Gastrocnemius medialis (tissue), 4 donors: ENCODE results near the gene ADAM22. TPM values are rescaled to one million over a fixed set of nuclear protein-coding genes. Genes with fewer than 3 reads are reported as not detected.

Experiments used
- ATAC-seq, 2 donors: fragments of 150-250 bp; one replicate each; pipeline ENCODE4 v1.9.1; 2016
- DNase-seq, 2 donors: peaks; one replicate each; pipeline ENCODE4 v3.0.0-alpha.2; 2019
- H3K27ac ChIP-seq, 4 donors: fragments of 200-600 bp; sonication (generic); 1 replicate in 1 of 4; 2 replicates in 3 of 4; pipeline ENCODE4 v1.5.1; 2016 to 2018; ENCODE audit warnings: mild to moderate bottlenecking in 2 of 4, moderate library complexity in 1 of 4
- H3K27me3 ChIP-seq, 3 donors: fragments of 200-600 bp; sonication (generic) in 2 of 3; 1 replicate in 1 of 3; 2 replicates in 2 of 3; pipeline versions ENCODE4 v1.5.1 to v1.6.0; 2016 to 2019; ENCODE audit warnings: mild to moderate bottlenecking in 1 of 3, moderate library complexity in 1 of 3
- H3K36me3 ChIP-seq, 2 donors: fragments of 200-600 bp; sonication (generic) in 1 of 2; one replicate each; pipeline ENCODE4 v1.5.1; 2017 to 2018
- H3K4me1 ChIP-seq, 2 donors: fragments of 200-600 bp; sonication (generic) in 1 of 2; one replicate each; pipeline ENCODE4 v1.5.1; 2016 to 2017; ENCODE audit warnings: mild to moderate bottlenecking in 2 of 2
- H3K4me3 ChIP-seq, 4 donors: fragments of 200-600 bp; sonication (generic) in 3 of 4; 1 replicate in 1 of 4; 2 replicates in 3 of 4; pipeline ENCODE4 v1.5.1; 2016 to 2019; ENCODE audit warnings: mild to moderate bottlenecking in 2 of 4
- H3K9me3 ChIP-seq, 3 donors: fragments of 200-600 bp; sonication (generic) in 2 of 3; 1 replicate in 1 of 3; 2 replicates in 2 of 3; pipeline ENCODE4 v1.5.1; 2016 to 2019
- POLR2A ChIP-seq, 2 donors: fragments of 450-650 bp; IDR thresholded peaks; one replicate each; pipeline ENCODE4 v1.6.1; 2017; ENCODE audit warnings: antibody characterized with exemption in 2 of 2, mild to moderate bottlenecking in 2 of 2, moderate library complexity in 2 of 2
- in situ Hi-C, 4 donors: fragments of 200-750 bp; cut with MboI; loops; one replicate each; pipeline versions ENCODE4 v1.15.0 to v1.8.0; 2017; ENCODE audit warnings: low sequenced_read_pairs in 4 of 4
- intact Hi-C: fragments of 100-400 bp; cut with DNase I; formaldehyde crosslinking; loops from one replicate; pipeline ENCODE4 v1.15.1; 2023; ENCODE audit warnings: low total_unique reads
- total RNA-seq, 4 donors: library from RNA; depleted of rRNA; stranded (reverse); fragments of >200 nt; gene quantifications; one replicate each; pipeline versions ENCODE4 v1.1.0 to v1.2.3, GENCODE V29; 2016
- TF ChIP-seq, protein P1 (sequence below), 5 experiments: fragments of 450-650 bp in 3 of 5; fragments of 200-600 bp in 2 of 5; sonication (generic) in 2 of 5; IDR thresholded peaks in 4 of 5; conservative IDR thresholded peaks in 1 of 5; 1 replicate in 4 of 5; 2 replicates in 1 of 5; pipeline ENCODE4 v1.5.1; 2016 to 2019; ENCODE audit warnings: antibody characterized with exemption in 5 of 5, mild to moderate bottlenecking in 3 of 5, moderate library complexity in 3 of 5

The ADAM22 gene
- total RNA-seq, 4 donors from 2014 or later, result 0.07 to 0.31 (median 0.14) TPM

- DNase-seq (no peak), ATAC-seq (no peak)
- H3K36me3 ChIP-seq, result peaks cover 0 to 25% of the 10 kb centered on the region in 2 donors
- intact Hi-C loops (no loop called here), in situ Hi-C loops (loop anchor here in 1 of 4 donors (25.0 kb wide), 1 partner anchor 313 kb away; the partner anchor contains the start of genes DBF4 and SLC25A40)
- H3K4me3 ChIP-seq, result no peak overlapping the region
- H3K27ac ChIP-seq, result no peak overlapping the region
- no peaks in the 10 kb centered on the region for H3K4me1 ChIP-seq
- TF ChIP-seq, protein P1, sequence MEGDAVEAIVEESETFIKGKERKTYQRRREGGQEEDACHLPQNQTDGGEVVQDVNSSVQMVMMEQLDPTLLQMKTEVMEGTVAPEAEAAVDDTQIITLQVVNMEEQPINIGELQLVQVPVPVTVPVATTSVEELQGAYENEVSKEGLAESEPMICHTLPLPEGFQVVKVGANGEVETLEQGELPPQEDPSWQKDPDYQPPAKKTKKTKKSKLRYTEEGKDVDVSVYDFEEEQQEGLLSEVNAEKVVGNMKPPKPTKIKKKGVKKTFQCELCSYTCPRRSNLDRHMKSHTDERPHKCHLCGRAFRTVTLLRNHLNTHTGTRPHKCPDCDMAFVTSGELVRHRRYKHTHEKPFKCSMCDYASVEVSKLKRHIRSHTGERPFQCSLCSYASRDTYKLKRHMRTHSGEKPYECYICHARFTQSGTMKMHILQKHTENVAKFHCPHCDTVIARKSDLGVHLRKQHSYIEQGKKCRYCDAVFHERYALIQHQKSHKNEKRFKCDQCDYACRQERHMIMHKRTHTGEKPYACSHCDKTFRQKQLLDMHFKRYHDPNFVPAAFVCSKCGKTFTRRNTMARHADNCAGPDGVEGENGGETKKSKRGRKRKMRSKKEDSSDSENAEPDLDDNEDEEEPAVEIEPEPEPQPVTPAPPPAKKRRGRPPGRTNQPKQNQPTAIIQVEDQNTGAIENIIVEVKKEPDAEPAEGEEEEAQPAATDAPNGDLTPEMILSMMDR (IDR thresholded peaks at IDR 0.05 in 4 of 5, conservative IDR thresholded peaks at IDR 0.05 in 1 of 5), result no peak
- TF ChIP-seq POLR2A (IDR thresholded peaks at IDR 0.05), result no peak
- H3K9me3 ChIP-seq, result no peaks in the 10 kb centered on the region
- no peaks in the 10 kb centered on the region for H3K27me3 ChIP-seq
These were observed 266.7 kb downstream of the ADAM22 start for GRCh38 chr7:88200789-88201188.

DNA sequence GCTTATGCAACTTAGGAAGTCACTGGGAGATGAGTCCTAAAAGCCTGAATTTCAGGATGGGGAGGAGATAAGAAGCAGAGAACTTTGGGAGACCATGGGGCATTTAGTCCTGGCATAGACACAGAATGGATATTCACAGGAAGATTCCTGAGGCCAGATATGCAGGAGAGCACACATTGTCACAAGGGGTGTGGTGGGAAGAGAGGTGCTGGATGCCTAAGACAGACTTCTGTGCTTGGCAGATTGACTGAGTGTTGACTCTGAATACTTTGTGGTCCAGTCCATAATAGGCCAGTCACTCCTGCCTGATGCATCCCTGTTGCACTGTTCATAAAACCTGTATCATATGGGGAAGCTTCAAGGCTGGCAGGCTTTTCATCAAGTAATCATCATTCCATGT is 267.3 kb downstream of the ADAM22 start:
- Histone ChIP-seq H3K4me3 (no peak overlapping the region), H3K27ac (no peak overlapping the region), H3K4me1 (no peaks in the 10 kb centered on the region), H3K36me3 (peaks cover 0 to 30% of the 10 kb centered on the region in 2 donors), H3K27me3 (no peaks in the 10 kb centered on the region), H3K9me3 (no peaks in the 10 kb centered on the region)
- ATAC-seq (no peak), DNase-seq (no peak)
- in situ Hi-C loops (loop anchor here in 1 of 4 donors (25.0 kb wide), 1 partner anchor 314 kb away; the partner anchor contains the start of genes DBF4 and SLC25A40), intact Hi-C loops (no loop called here)
- TF ChIP-seq POLR2A (IDR thresholded peaks at IDR 0.05), result no peak

- no peak overlapping the region for H3K4me3 ChIP-seq
- no peaks in the 10 kb centered on the region for H3K27me3 ChIP-seq
- TF ChIP-seq POLR2A (IDR thresholded peaks at IDR 0.05), result no peak
- TF ChIP-seq, protein P1 (IDR thresholded peaks at IDR 0.05 in 4 of 5, conservative IDR thresholded peaks at IDR 0.05 in 1 of 5), result no peak
- intact Hi-C loops, result no loop called here
- no peak overlapping the region for H3K27ac ChIP-seq
- DNase-seq (no peak), ATAC-seq (no peak)
- no peaks in the 10 kb centered on the region for H3K4me1 ChIP-seq
- no peaks in the 10 kb centered on the region for H3K9me3 ChIP-seq
- in situ Hi-C loops, result loop anchor here in 1 of 4 donors (25.0 kb wide), 1 partner anchor 315 kb away; the partner anchor contains the start of genes DBF4 and SLC25A40
- H3K36me3 ChIP-seq, result peaks cover 0 to 40% of the 10 kb centered on the region in 2 donors
These were observed 268.2 kb downstream of the ADAM22 start for GRCh38 chr7:88202278-88202677.

- intact Hi-C loops, result no loop called here
- H3K27me3 ChIP-seq, result no peaks in the 10 kb centered on the region
- H3K27ac ChIP-seq, result no peak overlapping the region
- DNase-seq, result no peak
- no peak overlapping the region for H3K4me3 ChIP-seq
- no peaks in the 10 kb centered on the region for H3K4me1 ChIP-seq
- no peaks in the 10 kb centered on the region for H3K9me3 ChIP-seq
- peaks cover 0 to 45% of the 10 kb centered on the region in 2 donors for H3K36me3 ChIP-seq
- ATAC-seq, result no peak
- no peak for TF ChIP-seq POLR2A (IDR thresholded peaks at IDR 0.05)
- TF ChIP-seq, protein P1 (IDR thresholded peaks at IDR 0.05 in 4 of 5, conservative IDR thresholded peaks at IDR 0.05 in 1 of 5), result no peak
- in situ Hi-C loops, result loop anchor here in 1 of 4 donors (25.0 kb wide), 1 partner anchor 315 kb away; the partner anchor contains the start of genes DBF4 and SLC25A40
These were observed 268.7 kb downstream of the ADAM22 start for GRCh38 chr7:88202799-88203198.

- TF ChIP-seq POLR2A (IDR thresholded peaks at IDR 0.05), result no peak
- TF ChIP-seq, protein P1 (IDR thresholded peaks at IDR 0.05 in 4 of 5, conservative IDR thresholded peaks at IDR 0.05 in 1 of 5), result no peak
- ATAC-seq (no peak), DNase-seq (no peak)
- intact Hi-C loops, result no loop called here
- Histone ChIP-seq H3K36me3 (peaks cover 0 to 51% of the 10 kb centered on the region in 2 donors), H3K27ac (no peak overlapping the region), H3K4me3 (no peak overlapping the region), H3K4me1 (no peaks in the 10 kb centered on the region), H3K9me3 (no peaks in the 10 kb centered on the region), H3K27me3 (no peaks in the 10 kb centered on the region)
- in situ Hi-C loops, result loop anchor here in 1 of 4 donors (25.0 kb wide), 1 partner anchor 316 kb away; the partner anchor contains the start of genes DBF4 and SLC25A40
These were observed 269.4 kb downstream of the ADAM22 start for GRCh38 chr7:88203401-88203800.
